GM06990 (cell line): Measurements from ENCODE around the gene TET2.

Experiments
- DNase-seq: peaks from one replicate; pipeline ENCODE4 v3.0.0-alpha.2; 2011; ENCODE audit not compliant: insufficient read length; ENCODE audit errors: extremely low read depth
- H3K27me3 ChIP-seq: replicated peaks from 2 replicates; pipeline ENCODE4 v1.6.0; 2011; ENCODE audit warnings: low read length; ENCODE audit not compliant: control insufficient read depth, insufficient read depth
- H3K36me3 ChIP-seq: 2 replicates; pipeline ENCODE4 v1.5.1; 2011; ENCODE audit warnings: low read length; ENCODE audit not compliant: control insufficient read depth, insufficient read depth
- H3K4me3 ChIP-seq: replicated peaks from 2 replicates; pipeline ENCODE4 v1.5.1; 2011; ENCODE audit warnings: low read depth, mild to moderate bottlenecking, control low read depth, low read length
- TF ChIP-seq, protein P1 (sequence below): IDR thresholded peaks from 2 replicates; pipeline ENCODE4 v1.5.1; 2011; ENCODE audit warnings: low read length, control low read depth, mild to moderate bottlenecking, inconsistent platforms; ENCODE audit not compliant: insufficient read depth, poor library complexity, severe bottlenecking

The TET2 gene

DNA sequence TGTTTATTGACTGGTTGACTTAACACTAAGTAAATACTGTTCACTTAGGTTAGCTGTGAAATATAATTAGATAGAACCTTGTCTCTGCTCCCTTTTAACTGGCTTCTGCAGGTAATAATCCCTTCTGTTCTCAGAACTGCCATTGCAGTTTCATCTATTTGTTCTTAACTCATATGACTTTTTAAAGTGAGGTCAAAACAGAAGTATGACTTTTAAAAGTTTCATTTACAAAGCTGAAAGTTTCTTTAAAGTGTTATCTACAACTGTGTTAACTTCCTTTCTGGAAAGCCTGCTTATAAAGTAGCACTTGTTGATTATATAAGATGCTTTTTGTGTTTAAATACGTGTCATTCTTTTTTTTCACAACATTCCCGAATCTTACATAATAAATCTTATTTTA, 127.4 kb downstream of the TET2 start:
- Histone ChIP-seq H3K27me3 (no peaks in the 10 kb centered on the region), H3K36me3 (peaks cover 23% of the 10 kb centered on the region), H3K4me3 (no peak overlapping the region)
- TF ChIP-seq, protein P1, sequence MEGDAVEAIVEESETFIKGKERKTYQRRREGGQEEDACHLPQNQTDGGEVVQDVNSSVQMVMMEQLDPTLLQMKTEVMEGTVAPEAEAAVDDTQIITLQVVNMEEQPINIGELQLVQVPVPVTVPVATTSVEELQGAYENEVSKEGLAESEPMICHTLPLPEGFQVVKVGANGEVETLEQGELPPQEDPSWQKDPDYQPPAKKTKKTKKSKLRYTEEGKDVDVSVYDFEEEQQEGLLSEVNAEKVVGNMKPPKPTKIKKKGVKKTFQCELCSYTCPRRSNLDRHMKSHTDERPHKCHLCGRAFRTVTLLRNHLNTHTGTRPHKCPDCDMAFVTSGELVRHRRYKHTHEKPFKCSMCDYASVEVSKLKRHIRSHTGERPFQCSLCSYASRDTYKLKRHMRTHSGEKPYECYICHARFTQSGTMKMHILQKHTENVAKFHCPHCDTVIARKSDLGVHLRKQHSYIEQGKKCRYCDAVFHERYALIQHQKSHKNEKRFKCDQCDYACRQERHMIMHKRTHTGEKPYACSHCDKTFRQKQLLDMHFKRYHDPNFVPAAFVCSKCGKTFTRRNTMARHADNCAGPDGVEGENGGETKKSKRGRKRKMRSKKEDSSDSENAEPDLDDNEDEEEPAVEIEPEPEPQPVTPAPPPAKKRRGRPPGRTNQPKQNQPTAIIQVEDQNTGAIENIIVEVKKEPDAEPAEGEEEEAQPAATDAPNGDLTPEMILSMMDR: no peak
- no peak for DNase-seq

DNA sequence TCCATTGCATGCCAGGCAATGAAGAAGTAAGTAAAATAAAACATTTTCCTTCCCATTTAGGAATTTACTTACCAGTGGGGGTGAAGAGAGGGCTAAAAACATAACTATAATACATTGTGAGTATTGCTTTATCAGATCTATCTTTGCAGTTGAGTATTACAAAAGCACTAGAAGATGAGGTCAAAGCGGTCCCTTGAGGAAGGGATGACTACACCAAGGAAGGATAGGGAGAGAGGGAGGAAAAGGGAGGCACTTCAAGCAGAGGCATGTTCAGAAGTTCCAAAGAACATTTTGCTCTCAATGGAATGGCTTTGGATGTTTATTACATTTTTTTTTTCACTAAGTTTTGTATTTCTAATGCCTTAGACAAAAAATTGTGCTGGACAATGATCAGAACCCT, 127.8 kb downstream of the TET2 start:
- no peak overlapping the region for H3K4me3 ChIP-seq
- TF ChIP-seq, protein P1: no peak
- no peaks in the 10 kb centered on the region for H3K27me3 ChIP-seq
- H3K36me3 ChIP-seq: peaks cover 22% of the 10 kb centered on the region
- no peak for DNase-seq

DNA sequence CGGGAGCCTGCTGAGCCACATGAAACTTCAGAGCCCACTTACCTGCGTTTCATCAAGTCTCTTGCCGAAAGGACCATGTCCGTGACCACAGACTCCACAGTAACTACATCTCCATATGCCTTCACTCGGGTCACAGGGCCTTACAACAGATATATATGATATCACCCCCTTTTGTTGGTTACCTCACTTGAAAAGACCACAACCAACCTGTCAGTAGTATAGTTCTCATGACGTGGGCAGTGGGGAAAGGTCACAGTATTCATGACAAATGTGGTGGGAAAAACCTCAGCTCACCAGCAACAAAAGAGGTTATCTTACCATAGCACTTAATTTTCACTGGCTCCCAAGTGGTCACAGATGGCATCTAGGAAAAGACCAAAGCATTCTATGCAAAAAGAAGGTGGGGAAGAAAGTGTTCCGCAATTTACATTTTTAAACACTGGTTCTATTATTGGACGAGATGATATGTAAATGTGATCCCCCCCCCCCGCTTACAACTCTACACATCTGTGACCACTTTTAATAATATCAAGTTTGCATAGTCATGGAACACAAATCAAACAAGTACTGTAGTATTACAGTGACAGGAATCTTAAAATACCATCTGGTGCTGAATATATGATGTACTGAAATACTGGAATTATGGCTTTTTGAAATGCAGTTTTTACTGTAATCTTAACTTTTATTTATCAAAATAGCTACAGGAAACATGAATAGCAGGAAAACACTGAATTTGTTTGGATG, 129.9 kb downstream of the TET2 start:
- H3K4me3 ChIP-seq: no peak overlapping the region
- H3K36me3 ChIP-seq: peaks cover 20% of the 10 kb centered on the region
- H3K27me3 ChIP-seq: no peaks in the 10 kb centered on the region
- TF ChIP-seq, protein P1: no peak
- DNase-seq: no peak

DNA sequence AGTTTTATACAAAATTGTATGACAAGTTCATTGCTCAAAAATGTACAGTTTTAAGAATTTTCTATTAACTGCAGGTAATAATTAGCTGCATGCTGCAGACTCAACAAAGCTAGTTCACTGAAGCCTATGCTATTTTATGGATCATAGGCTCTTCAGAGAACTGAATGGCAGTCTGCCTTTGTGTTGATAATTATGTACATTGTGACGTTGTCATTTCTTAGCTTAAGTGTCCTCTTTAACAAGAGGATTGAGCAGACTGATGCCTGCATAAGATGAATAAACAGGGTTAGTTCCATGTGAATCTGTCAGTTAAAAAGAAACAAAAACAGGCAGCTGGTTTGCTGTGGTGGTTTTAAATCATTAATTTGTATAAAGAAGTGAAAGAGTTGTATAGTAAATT, 131.0 kb downstream of the TET2 start:
- TF ChIP-seq, protein P1: no peak
- Histone ChIP-seq H3K36me3 (peaks cover 15% of the 10 kb centered on the region), H3K4me3 (no peak overlapping the region), H3K27me3 (no peaks in the 10 kb centered on the region)
- no peak for DNase-seq

DNA sequence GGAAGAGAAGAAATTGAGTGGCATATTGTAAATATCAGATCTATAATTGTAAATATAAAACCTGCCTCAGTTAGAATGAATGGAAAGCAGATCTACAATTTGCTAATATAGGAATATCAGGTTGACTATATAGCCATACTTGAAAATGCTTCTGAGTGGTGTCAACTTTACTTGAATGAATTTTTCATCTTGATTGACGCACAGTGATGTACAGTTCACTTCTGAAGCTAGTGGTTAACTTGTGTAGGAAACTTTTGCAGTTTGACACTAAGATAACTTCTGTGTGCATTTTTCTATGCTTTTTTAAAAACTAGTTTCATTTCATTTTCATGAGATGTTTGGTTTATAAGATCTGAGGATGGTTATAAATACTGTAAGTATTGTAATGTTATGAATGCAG, 132.6 kb downstream of the TET2 start:
- TF ChIP-seq, protein P1: no peak
- Histone ChIP-seq H3K27me3 (no peaks in the 10 kb centered on the region), H3K36me3 (peaks cover 15% of the 10 kb centered on the region), H3K4me3 (no peak overlapping the region)
- no peak for DNase-seq
